ENCODE measurements around the gene TMEM201. TPM values are rescaled to one million over a fixed set of nuclear protein-coding genes. Genes with fewer than 3 reads are reported as not detected.

TMEM201 gene
- total and polyA plus RNA-seq, 2 donors (not counting 3 experiments of a cell fraction or from before 2014, with no cell fraction given), result 8.3 to 24.8 TPM

DNA sequence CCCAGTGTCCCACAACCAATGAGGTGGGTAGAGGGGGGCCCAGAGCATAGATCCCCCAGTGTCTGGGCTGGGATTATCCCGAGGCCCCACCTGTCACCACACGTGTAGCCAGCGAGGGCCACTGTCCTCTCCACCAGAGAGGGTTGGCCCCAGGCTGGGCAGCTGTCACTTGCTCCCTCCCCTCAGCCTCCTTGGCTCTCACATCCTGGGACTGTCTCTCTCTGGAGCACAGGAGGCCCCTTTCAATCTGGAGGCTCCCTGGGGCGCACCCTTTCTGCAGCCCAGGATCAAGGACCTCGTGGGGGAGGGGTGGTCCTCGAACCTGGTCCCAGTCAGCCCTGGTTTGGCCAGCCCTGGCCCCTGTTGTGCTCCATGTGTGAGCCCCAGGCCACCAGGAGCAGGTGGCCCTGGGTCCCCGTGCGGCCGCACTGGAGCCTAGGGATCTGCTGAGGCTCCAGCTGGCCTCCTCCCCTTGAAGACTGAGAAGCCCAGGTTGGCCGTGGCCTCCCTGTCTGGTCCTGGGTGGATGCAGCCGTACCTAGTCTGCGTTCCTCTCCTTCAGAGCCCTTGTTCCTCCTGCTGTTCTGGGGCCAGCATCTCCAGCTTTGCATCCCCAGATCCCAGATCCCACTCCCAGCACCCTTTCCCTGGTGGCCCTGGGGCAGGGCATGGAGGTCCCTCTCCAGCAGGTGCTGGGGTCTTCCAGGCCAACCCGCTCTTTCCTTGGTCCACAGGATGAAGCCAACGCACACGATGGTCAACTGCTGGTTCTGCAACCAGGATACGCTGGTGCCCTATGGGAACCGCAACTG, 6.7 kb downstream of the TMEM201 start:
- FAIRE-seq, result no peak
- Histone ChIP-seq H3K9me3 (replicated peaks; ENCODE audit: control insufficient read depth, insufficient read depth, low read length) (no peaks in the 10 kb centered on the region), H3K4me3 (replicated peaks in 1 of 3; ENCODE audit: insufficient read depth in 1 of 3, low read depth in 1 of 3, low read length in 3 of 3) (no peak overlapping the region), H3K4me1 (ENCODE audit: control insufficient read depth, extremely low read depth, insufficient read depth, low read length) (peaks cover 12% of the 10 kb centered on the region), H3K27me3 (ENCODE audit: control insufficient read depth in 2 of 2, insufficient read depth in 2 of 2, low read length in 2 of 2) (no peaks in the 10 kb centered on the region), H3K9ac (replicated peaks; ENCODE audit: extremely low read depth, insufficient read depth, low read length) (no peak overlapping the region), H3K79me2 (ENCODE audit: control insufficient read depth, insufficient read depth, low read length) (peaks cover 55% of the 10 kb centered on the region), H4K20me1 (replicated peaks; ENCODE audit: control insufficient read depth, extremely low read depth, insufficient read depth, low read length) (no peaks in the 10 kb centered on the region), H2AFZ (ENCODE audit: low read depth, low read length) (no peak overlapping the region), H3K27ac (ENCODE audit: insufficient read depth, low read depth, low read length) (no peak overlapping the region), H3K4me2 (ENCODE audit: insufficient read depth, low read length) (no peak overlapping the region), H3K9me1 (replicated peaks; ENCODE audit: control insufficient read depth, extremely low read depth, insufficient read depth, low read length) (no peaks in the 10 kb centered on the region), H3K36me3 (ENCODE audit: control insufficient read depth in 2 of 2, extremely low read depth in 1 of 2, insufficient read depth in 2 of 2, low read length in 2 of 2) (peaks cover 0 to 11% of the 10 kb centered on the region in 2 experiments)
- POLR2A ChIA-PET, result no interaction called here
- dilution Hi-C loops (cut with MboI; ENCODE audit: extremely low pct_ligation_motif_present, low sequenced_read_pairs), result no loop called here
- no peak for DNase-seq (ENCODE audit: low read depth, low spot score)
- no TSS peak for BruUV-seq (replicated peaks)
- no peak for TF ChIP-seq JUN (IDR thresholded peaks at IDR 0.05; ENCODE audit: borderline replicate concordance, insufficient read depth, insufficient read length, low read depth)
- no peak for TF ChIP-seq GATA2 (IDR thresholded peaks at IDR 0.05; ENCODE audit: insufficient read depth, insufficient read length, low read depth, low read length)
- no peak for TF ChIP-seq MAX (IDR thresholded peaks at IDR 0.05; ENCODE audit: insufficient read depth, insufficient read length)
- TF ChIP-seq POLR2A (IDR thresholded peaks at IDR 0.05; ENCODE audit: low read depth, low read length), result no peak
- TF ChIP-seq EZH2 (IDR thresholded peaks at IDR 0.05; ENCODE audit: borderline replicate concordance, low read depth, low read length, severe bottlenecking), result no peak
- TF ChIP-seq FOS (IDR thresholded peaks at IDR 0.05; ENCODE audit: borderline replicate concordance, insufficient read depth, low read length), result no peak
- TF ChIP-seq MYC (IDR thresholded peaks at IDR 0.05; ENCODE audit: low read depth, low read length), result no peak
- no peak for TF ChIP-seq POLR2AphosphoS5 (IDR thresholded peaks at IDR 0.05; ENCODE audit: insufficient read depth, low read depth, low read length)
- TF ChIP-seq, protein P1, sequence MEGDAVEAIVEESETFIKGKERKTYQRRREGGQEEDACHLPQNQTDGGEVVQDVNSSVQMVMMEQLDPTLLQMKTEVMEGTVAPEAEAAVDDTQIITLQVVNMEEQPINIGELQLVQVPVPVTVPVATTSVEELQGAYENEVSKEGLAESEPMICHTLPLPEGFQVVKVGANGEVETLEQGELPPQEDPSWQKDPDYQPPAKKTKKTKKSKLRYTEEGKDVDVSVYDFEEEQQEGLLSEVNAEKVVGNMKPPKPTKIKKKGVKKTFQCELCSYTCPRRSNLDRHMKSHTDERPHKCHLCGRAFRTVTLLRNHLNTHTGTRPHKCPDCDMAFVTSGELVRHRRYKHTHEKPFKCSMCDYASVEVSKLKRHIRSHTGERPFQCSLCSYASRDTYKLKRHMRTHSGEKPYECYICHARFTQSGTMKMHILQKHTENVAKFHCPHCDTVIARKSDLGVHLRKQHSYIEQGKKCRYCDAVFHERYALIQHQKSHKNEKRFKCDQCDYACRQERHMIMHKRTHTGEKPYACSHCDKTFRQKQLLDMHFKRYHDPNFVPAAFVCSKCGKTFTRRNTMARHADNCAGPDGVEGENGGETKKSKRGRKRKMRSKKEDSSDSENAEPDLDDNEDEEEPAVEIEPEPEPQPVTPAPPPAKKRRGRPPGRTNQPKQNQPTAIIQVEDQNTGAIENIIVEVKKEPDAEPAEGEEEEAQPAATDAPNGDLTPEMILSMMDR (IDR thresholded peaks at IDR 0.05; ENCODE audit: extremely low read depth in 1 of 2, insufficient read depth in 1 of 2, low read depth in 1 of 2, low read length in 2 of 2), result no peak
- intact Hi-C loops (cut with micrococcal nuclease), result no loop called here
- CTCF ChIA-PET, result no interaction called here
